ENCODE measurements around the gene PIK3AP1.

- TF ChIP-seq POLR2A (IDR thresholded peaks at IDR 0.05) (no peak), CTCF (IDR thresholded peaks at IDR 0.05) (no peak)
Observed at GRCh38 chr10:96753956-96754355, 33.6 kb upstream of the PIK3AP1 start.

All from uterus (tissue), 2 donors.